ENCODE measurements around the gene CLPTM1. TPM values are rescaled to one million over a fixed set of nuclear protein-coding genes. Genes with fewer than 3 reads are reported as not detected.

Gene CLPTM1
- total RNA-seq, 1 experiment from 2014 or later, result 82.0 TPM

DNA sequence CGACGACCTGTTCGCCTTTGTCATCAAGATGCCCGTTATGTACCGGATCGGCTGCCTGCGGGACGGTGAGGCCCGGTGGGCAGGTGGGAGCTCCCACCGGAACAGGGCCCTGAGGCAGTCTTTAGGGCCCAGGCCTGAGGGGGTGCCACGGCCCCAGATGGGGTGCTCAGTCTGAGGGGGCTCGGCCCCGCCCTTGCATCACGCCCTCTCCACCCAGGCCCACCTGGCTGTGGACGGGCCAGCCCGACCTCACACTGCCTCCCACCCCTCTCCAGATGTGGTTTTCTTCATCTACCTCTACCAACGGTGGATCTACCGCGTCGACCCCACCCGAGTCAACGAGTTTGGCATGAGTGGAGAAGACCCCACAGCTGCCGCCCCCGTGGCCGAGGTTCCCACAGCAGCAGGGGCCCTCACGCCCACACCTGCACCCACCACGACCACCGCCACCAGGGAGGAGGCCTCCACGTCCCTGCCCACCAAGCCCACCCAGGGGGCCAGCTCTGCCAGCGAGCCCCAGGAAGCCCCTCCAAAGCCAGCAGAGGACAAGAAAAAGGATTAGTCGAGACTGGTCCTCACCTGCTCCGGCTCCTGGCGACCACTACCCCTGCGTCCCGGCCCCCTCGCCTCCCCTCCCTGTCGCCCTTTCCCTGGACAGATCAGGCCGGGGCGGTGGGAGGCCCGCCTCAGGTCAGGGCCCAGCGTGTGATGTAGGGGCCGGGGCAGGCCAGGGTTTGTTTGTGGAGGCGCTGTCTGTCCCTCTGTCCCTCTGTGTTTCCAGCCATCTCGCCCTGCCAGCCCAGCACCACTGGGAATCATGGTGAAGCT lies 37.4 kb downstream of the CLPTM1 start:
- no CpG with 5 or more reads among the region's 44 CpGs for WGBS (ENCODE audit: extremely low coverage, insufficient read length, low lambda C conversion rate)
- H3K18ac ChIP-seq (ENCODE audit: insufficient read length, low read depth, low read length), result no peak overlapping the region
- H3K9ac ChIP-seq (ENCODE audit: extremely low read depth, insufficient read length, low read length), result no peak overlapping the region
- H3K4me2 ChIP-seq (ENCODE audit: insufficient read depth, insufficient read length, low read length), result no peak overlapping the region
- H4K20me1 ChIP-seq (ENCODE audit: control insufficient read depth, insufficient read depth, insufficient read length), result no peaks in the 10 kb centered on the region
- no peak overlapping the region for H3K56ac ChIP-seq (ENCODE audit: insufficient read length, low read depth, low read length)
- no peak overlapping the region for H3K14ac ChIP-seq (ENCODE audit: insufficient read depth, low read length)
- no peak overlapping the region for H2BK12ac ChIP-seq (ENCODE audit: insufficient read length, low read depth, low read length)
- H4K91ac ChIP-seq (ENCODE audit: insufficient read length, low read depth, low read length), result no peak overlapping the region
- H3K9me3 ChIP-seq (ENCODE audit: control insufficient read depth, low read depth, low read length), result no peaks in the 10 kb centered on the region
- H3K4me1 ChIP-seq (ENCODE audit: insufficient read depth, low read length), result no peaks in the 10 kb centered on the region
- no peak overlapping the region for H4K8ac ChIP-seq (replicated peaks; ENCODE audit: insufficient read length, low read depth, low read length)
- TF ChIP-seq, protein P1, sequence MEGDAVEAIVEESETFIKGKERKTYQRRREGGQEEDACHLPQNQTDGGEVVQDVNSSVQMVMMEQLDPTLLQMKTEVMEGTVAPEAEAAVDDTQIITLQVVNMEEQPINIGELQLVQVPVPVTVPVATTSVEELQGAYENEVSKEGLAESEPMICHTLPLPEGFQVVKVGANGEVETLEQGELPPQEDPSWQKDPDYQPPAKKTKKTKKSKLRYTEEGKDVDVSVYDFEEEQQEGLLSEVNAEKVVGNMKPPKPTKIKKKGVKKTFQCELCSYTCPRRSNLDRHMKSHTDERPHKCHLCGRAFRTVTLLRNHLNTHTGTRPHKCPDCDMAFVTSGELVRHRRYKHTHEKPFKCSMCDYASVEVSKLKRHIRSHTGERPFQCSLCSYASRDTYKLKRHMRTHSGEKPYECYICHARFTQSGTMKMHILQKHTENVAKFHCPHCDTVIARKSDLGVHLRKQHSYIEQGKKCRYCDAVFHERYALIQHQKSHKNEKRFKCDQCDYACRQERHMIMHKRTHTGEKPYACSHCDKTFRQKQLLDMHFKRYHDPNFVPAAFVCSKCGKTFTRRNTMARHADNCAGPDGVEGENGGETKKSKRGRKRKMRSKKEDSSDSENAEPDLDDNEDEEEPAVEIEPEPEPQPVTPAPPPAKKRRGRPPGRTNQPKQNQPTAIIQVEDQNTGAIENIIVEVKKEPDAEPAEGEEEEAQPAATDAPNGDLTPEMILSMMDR (conservative IDR thresholded peaks at IDR 0.05), result no peak
- H2AFZ ChIP-seq (ENCODE audit: low read length), result no peak overlapping the region
- no peaks in the 10 kb centered on the region for H3K9me3 Mint-ChIP-seq
- H3K27me3 Mint-ChIP-seq (ENCODE audit: low read depth), result no peaks in the 10 kb centered on the region
- no peaks in the 10 kb centered on the region for H3K23me2 ChIP-seq (ENCODE audit: insufficient read length, low read depth, low read length, poor library complexity, severe bottlenecking)
- no peaks in the 10 kb centered on the region for H3K79me1 ChIP-seq (ENCODE audit: insufficient read depth, low read depth, low read length, poor library complexity, severe bottlenecking)
- H3K4ac ChIP-seq (ENCODE audit: low read depth, low read length), result no peak overlapping the region
- no peak for DNase-seq
- no peaks in the 10 kb centered on the region for H3K27me3 ChIP-seq (ENCODE audit: insufficient read depth, low read length)
- H2BK120ac ChIP-seq (ENCODE audit: low read depth, low read length, poor library complexity, severe bottlenecking), result no peak overlapping the region
- H3K4me3 Mint-ChIP-seq, result no peak overlapping the region
- H2AK5ac ChIP-seq (ENCODE audit: insufficient read length, low read length), result no peak overlapping the region
- H3K79me2 ChIP-seq (ENCODE audit: insufficient read depth, low read length), result no peaks in the 10 kb centered on the region
- H3K23ac ChIP-seq (ENCODE audit: insufficient read length, low read depth, low read length), result no peak overlapping the region
- peak overlapping the region in 1 of 3 experiments; percentile 96; a peak in 1 of 7 replicates for H3K27ac Mint-ChIP-seq
- H2BK5ac ChIP-seq (ENCODE audit: insufficient read length, low read length), result no peak overlapping the region
- H3K36me3 Mint-ChIP-seq (ENCODE audit: insufficient read depth in 1 of 3, low read depth in 3 of 3), result peaks cover 13 to 30% (median 25%) of the 10 kb centered on the region in 3 experiments; a peak in 6 of 7 replicates
- no peak overlapping the region for H4K5ac ChIP-seq (ENCODE audit: insufficient read length, low read depth, low read length)
- H3K27ac ChIP-seq (ENCODE audit: insufficient read length, low read depth, low read length), result no peak overlapping the region
- H3T11ph ChIP-seq (ENCODE audit: low read length), result no peak overlapping the region
- H3K4me1 Mint-ChIP-seq, result no peaks in the 10 kb centered on the region
- H2BK15ac ChIP-seq (ENCODE audit: low read depth, low read length), result no peak overlapping the region
- no peak overlapping the region for H2BK20ac ChIP-seq (ENCODE audit: low read depth, low read length, poor library complexity, severe bottlenecking)
